HG02938 (cell line): ENCODE measurements around the gene HAT1.
"Not testable (repeated sequence)": the region's sequence is repeated elsewhere in the genome, so short reads cannot be mapped to it uniquely, and the experiment has no call there.

Source experiments
- ATAC-seq: cut with Tn5 transposase; IDR thresholded peaks from one replicate; pipeline ENCODE4 v1.9.1; 2021; ENCODE audit warnings: mild to moderate bottlenecking, moderate library complexity; ENCODE audit not compliant: unreplicated experiment

The HAT1 gene, protein sequence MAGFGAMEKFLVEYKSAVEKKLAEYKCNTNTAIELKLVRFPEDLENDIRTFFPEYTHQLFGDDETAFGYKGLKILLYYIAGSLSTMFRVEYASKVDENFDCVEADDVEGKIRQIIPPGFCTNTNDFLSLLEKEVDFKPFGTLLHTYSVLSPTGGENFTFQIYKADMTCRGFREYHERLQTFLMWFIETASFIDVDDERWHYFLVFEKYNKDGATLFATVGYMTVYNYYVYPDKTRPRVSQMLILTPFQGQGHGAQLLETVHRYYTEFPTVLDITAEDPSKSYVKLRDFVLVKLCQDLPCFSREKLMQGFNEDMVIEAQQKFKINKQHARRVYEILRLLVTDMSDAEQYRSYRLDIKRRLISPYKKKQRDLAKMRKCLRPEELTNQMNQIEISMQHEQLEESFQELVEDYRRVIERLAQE

DNA sequence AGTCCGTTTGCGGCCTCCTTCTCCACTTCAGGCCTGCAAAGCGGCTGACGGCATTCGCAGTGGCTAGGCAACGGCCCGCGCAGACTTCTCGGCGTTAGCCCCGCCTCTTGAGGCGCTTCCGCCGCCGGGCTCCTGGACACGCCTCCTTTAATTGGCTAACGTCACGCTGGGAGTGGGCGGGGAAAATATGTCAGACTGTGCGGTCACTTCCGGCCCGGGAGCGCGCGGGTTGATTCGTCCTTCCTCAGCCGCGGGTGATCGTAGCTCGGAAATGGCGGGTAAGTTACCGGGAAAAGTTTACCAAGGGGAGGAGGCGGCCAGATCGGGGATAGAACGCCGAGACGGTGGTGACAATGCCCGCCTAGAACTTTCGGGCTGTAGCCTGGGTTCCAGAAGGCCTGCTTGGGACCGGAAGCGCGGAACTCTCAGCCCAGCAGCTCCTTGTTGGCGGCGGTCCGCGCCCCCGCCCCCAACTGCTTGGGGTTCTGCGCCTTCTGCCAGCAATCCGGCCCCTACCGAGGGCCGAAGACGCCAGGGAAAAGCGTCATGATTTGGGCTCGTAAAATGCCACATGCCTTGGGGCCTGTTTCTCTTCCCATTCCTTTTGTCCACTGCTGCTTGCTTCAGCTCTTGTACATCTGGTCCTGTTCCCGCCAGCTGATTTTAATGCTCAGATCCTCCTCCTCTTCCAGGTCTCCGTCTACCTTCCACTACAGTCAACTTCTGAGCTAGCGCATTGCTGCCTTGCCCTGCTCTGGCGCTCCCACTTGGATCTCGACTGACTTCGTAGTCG lies at the start of gene HAT1:
TSS of gene HAT1 (plus strand) at position 232 of the 793 bp plus-strand sequence. CDS start at position 272, 40 bp downstream.
- ATAC-seq: peak; percentile 97

DNA sequence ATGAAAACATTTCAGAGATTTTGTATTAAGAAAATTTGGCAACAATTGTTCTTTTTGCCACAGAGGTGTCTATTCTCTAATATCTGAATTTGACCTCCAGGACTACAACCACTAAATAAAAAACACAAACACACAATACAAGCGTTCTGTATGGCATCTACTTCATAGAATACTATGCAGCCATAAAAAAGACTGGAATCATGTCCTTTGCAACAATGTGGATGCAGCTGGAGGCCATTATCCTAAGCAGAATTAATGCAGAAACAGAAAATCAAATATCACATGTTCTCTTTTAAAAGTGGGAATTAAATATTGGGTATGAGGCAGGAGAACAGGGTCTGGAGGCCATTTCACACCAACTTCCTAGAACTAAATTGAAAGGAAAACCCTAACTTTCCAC lies 47.7 kb upstream of the HAT1 start:
- no peak for ATAC-seq

DNA sequence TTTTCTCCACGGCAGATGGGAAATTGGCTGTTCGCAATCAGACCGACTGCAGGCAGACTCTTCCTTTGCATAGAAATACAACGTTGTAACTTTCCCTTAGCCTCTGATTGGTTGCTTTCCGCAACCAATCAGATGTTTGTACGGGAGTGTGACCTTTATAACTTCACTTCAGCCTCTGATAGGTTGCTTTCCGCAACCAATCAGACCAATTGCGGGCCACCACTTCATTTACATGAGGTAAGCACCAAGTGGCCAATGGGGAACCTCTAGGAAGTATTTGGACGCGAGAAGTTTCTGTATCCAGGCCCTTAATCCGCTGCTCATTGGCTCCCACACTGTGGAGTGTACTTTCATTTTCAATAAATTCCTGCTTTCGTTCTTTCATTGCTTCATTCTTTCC lies 47.3 kb upstream of the HAT1 start:
- ATAC-seq: no peak

DNA sequence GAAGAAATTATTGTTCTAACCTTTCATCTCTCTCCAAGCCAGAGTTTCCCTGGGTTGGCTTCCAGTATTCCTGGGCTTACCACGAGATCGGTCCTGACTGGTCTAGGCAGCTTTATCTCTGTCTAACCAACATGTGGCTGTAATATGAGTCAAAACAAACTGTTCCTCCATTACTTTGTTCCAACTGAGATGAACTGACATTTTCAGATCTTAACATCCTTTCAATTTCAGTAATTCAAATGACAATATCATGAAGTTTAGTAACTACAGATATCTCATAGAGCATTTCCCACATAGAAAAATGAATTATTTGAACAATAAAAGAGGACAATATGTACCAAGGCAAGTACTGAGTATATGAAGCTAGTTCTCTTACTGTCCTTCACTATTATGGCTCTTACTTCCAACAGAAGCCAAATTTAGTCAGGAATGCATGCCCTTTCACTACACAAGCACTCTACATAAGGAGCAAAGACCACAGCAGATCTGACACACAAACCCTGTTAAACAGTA lies 43.7 kb upstream of the HAT1 start:
- no peak for ATAC-seq

DNA sequence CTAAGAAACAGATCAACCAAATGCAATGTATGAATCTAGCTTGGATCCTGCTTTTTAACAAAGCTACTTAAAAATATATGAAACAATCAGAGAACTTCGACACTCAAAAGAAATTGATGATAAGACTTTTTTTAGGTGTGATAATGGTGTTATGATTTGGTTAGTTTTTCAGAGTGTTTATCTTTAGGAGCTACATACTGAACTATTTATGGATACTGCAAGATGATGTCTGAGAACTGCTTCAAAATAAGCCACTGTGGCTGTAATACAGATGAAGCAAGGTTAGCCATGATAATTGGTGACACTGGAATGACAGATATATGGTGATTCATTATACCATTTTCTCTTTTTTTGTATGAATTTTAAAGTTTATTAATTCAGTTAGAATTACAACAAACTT lies 42.4 kb upstream of the HAT1 start:
- no peak for ATAC-seq

DNA sequence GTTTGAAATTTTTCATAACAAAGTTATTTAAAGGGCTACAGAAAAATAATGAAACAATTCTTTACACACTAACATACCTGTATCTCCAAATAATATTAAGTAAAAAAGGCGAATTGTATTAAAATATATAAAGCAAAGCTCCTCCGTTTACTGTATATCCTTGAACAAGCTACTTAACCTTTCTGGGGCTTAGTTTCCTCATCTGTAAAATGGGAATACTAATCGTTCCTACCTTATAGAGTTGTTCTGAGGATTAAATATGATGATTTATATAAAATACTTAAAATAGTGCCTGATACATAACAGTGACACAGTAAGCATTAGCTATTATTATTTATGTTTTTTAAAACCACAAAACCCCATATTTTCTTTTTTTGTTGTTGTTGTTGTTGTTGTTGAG lies 41.5 kb upstream of the HAT1 start:
- no peak for ATAC-seq

DNA sequence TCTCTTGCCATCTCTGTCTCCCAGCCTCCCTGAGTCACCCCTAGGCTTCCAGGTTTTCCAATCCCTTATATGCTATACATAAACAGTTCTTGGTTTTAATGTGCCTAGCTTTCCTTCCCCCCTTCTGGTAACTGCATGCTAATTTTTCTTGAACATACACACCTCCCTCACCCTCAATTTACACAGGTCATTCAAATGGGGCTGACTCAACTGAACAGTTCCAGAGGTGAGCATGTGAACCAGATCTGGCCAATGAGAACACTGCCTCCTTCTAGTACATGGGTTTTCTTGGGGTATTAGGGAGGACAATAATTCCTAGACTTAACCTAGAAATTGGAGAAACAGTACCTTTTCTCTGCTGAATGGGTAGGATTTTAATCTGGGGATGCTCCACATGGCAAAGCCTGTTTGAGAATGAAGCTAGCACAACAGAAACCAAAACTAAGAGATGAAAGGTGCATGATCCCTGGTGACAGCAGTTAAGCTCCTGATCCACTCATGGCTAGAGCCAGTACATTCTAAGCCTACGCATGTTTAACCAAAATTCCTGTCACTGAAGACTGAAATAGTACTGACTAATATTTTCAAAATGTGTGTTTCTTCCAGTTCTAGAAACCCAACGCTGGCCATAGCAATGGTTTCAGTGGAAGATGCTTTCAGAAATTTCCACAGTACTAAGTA lies 40.0 kb upstream of the HAT1 start:
- ATAC-seq: no peak

DNA sequence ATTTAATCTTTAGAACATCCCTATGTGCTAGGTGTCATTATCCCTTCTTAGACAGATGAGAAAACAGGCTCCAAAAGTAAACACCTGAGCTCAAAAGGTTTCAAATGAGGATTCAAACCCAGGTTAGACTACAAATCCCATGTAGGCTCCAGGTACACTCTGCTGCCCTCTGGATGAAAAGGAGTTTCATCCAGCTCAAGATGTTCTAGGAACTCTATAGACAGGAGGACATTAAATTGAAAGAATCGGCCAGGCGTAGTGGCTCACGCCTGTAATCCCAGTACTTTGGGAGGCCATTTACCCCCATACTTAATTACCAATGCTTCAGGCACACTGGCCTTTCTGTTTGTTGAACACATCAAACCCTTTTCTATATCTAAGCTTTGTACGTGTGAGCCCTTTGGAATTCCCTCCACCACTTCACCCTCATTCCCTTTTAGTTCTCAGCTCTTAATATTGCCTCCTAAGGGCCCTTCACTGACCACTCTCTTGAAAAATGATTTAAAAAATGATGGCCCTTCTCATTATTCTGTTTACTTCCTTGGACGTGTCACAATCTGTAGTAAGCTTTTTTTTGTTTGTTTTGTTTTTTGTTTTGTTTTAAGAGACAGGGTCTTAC lies 38.9 kb upstream of the HAT1 start:
- no peak for ATAC-seq

DNA sequence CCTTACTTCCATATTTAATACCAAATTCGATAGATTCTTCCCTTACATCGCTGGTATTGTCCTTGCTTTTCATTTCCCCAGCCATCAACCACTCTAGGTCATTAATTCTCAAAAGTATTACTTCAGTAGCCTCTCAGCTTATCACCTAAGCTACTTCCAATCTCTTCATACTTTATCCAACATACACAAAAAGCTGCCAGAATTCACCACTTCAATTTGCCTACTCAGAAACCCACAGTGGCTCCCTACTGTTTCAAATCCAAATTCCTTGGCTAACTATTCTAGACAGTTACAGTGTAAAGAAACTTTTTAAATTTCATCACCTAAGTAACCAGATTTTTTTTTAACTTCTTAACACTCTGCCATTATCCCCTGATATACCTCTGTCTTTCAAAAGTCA lies 32.9 kb upstream of the HAT1 start:
- ATAC-seq: no peak

DNA sequence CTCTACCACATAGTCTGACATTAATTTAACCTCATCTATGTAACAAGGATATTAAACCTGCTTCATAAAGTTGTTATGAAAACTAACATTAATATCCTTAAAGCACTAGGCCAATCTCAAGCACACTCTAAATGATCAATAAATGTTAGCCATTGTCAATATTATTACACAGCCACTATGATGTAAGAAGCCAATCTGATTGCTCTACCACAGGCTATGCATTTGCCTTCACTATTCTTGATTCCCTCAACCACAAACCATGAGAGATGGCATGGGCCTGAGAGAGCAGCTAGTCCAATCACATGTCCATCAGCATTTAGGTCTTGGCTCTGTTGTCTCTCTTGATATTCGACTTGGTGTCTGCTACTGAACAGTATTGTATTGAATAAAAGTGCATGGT lies 32.5 kb upstream of the HAT1 start:
- no peak for ATAC-seq

DNA sequence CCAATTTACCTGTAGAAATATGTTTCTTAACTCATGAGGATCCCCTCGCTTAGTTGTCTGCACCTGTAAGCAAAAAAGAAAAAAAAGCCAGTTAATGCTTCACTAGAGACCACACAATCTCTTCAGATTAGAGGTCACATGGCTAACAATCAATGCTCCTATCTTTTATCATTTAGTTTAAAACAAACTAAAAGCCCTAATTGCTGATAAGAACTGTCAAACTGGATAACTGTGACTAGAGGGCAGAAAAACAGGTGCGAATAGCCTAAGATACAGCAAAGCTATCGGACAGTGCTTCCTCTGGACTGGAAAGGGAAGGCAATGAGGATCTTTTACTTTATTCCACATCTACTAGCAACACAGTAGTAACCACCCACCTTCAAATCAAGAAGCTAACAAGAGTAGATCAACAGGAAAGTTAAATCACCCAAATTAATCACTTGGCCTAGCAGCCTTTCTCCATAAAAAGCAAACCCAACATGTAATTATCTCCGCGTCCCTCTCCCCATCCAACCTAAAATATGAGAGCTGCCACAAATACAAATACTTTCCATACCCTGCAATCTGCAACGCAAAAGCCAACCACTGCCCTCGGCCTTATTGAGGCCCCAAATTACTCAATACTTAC lies 29.0 kb upstream of the HAT1 start:
- ATAC-seq: no peak

DNA sequence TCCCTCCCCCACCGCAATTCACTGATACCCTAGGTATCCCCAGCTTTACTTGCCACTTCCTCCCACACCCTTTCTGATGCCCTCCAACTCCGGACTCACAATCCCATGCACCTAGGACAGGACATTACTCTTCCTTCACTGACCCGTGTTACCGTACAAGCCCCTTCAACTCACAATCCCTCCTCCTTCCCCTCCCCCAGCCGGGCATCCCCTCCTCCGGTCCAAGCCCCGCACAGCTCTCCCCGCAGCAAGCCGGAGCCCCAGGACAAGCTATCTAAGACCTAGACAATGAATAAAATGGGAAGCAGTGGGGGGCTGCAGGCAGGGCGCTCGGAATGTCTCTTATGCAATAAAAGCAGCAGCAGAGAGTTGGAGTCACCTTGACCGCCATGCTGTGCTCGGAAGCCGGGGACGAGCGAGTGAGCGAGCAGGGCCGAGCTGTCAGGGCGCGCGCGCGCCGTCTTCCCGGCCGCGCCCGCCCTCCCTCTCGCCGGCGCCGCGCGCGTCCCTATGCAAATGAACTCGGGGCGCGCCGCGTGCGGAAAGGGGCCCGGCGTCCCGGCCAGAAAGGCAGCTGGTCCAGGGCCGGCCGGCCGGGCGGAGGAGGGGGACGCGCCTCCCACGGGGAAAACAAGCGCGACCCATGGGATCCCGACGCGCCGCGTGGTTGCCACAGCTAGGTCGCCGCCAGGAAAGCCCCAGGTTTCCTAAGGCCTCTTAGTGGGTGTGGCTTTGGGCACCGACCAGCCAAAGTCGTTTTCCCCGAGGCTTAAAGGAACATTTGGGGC lies 28.2 kb upstream of the HAT1 start, which contains the start of gene SLC25A12:
TSS of gene SLC25A12 (minus strand) at position 421 of the 788 bp plus-strand sequence. CDS start at position 391, 30 bp downstream.
- ATAC-seq: peak; percentile 82

DNA sequence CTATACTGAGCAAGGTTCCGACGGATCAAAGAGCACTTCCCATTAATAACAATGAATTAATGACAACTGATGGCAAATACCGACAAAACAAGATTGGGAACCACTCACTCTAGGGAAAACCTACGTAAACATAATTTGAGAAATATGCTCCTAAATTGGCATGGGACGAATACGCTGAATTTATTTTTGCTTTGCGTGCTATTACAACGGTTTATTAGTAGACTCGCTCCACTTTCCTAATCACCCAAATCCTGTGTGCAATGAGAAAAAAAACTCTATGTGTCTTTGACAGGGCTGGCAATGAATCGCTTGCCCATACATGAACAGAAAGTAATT lies 27.7 kb upstream of the HAT1 start:
- ATAC-seq: no peak

DNA sequence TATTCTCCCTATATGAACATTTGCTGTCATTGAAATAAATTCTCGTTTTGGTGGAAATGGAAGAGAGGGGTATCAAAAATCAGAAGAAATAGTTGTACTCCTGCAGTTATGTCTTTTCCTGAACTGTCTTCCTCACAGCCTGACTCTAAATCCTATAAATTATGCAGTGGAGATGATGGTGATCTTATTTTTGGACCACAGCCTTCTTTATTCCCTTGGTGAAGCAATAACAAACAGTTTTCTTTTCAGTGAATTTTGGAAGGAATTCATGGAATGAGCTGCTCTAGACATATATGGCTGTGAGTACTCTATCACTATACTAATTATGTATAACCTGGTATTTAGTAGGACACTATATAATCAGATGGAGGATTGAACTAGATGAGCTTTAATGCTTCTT lies 26.5 kb upstream of the HAT1 start:
- no peak for ATAC-seq

DNA sequence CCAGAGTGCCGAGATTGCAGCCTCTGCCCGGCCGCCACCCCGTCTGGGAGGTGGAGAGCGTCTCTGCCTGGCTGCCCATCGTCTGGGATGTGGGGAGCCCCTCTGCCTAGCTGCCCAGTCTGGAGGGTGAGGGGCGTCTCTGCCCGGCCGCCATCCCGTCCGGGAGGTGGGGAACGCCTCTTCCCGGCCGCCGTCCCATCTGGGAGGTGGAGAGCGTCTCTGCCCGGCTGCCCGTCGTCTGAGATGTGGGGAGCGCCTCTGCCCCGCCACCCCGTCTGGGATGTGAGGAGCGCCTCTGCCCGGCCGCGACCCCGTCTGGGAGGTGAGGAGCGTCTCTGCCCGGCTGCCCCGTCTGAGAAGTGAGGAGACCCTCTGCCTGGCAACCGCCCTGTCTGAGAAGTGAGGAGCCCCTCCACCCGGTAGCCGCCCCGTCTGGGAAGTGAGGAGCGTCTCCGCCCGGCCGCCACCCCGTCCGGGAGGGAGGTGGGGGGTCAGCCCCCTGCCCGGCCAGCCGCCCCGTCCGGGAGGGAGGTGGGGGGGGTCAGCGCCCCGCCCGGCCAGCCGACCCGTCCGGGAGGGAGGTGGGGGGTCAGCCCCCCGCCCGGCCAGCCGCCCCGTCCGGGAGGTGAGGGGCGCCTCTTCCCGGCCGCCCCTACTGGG lies 22.5 kb upstream of the HAT1 start:
- ATAC-seq: not testable (repeated sequence)

DNA sequence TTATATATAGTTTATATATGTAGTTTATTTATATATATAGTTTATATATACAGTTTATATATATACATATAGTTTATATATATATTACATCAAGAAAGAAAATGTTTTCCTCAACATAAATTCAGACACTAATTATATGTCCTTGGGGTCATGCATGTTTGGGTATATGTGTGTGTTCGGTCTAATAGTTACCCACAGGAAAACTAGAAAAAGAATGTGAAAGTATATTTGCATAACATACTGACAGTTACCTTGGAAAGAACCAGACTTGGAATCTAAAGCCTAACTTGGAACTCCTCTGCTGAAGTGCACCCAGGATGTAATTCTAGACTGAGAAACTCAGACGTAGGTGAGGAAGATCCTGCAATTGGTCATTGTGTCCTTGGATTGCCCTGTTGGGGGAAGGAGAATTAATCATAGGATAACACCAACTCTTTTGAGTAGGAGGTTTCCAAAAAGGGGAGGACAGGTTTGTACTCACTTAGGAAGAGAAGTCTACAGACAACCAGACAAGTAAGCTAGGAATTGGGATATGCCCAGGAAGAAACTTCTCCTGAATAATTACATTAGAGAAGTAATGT lies 19.3 kb upstream of the HAT1 start:
- ATAC-seq: no peak

DNA sequence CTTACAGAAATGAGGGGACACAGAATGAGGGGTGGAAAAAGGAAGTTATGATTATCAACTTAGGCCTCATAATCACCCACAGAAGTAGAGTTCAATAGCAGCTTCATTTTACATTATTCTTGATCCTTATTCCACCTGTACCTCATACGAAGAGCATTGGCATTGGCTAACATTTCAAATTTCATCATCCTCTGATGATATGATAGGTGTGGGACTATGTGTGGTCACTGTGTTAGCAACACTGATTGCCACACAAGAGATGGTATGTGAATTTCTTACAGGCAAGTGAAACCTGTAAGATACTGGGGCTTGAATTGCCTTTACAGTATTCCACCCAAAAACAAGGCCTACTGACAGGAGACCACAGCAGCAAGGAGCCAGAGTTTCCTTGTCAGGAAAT lies 14.0 kb upstream of the HAT1 start:
- ATAC-seq: no peak

DNA sequence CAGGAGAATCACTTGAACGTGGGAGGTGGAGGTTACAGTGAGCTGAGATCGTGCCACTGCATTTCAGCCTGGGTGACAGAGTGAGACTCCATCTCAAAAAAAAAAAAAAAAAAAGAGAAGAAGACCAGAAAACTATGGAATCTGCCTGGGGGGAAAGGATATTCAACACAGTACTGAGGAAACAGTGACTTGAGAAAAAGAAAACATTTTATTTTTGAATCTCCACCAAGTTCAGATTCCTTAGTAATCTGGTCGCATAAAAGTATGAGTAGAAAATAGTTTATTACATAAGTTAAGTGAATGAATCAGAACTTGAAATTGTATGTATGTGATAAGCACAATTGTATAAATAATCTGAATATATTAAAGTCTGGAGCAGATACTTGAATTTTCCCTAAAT lies 13.0 kb upstream of the HAT1 start:
- ATAC-seq: no peak

DNA sequence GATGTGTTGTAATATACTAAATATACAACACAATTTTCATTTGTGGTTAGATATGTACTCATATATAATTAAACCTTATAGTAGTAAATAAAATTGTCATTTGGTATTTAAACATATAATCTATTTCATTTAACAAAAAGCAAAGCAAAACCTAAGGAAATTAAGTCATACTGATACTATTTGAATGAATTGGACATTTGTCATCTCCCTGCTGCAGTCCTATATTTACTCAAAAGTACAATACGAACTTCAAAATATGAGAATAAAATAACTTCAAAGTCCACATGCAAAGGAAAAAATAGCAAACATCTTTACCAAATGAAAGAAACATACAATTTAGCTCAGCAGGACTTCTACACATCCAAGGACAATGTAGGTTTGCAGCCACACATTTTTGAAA lies 11.8 kb upstream of the HAT1 start:
- ATAC-seq: no peak
